ENCODE results near the gene RING1.
A peak's percentile ranks its signal among the peaks of the same experiment; 100 is the strongest.

Gene RING1

GRCh38 chr6:33247977-33248642 lies 39.8 kb downstream of the RING1 start:
- peak; percentile 67 to 72 for DNase-seq (ENCODE audit: low read depth in 2 of 2)

GRCh38 chr6:33248643-33248931 lies 40.3 kb downstream of the RING1 start:
- peak in 1 of 2 experiments; percentile 27 for DNase-seq (ENCODE audit: low read depth in 2 of 2)

GRCh38 chr6:33248932-33249731 lies 40.8 kb downstream of the RING1 start:
- DNase-seq (ENCODE audit: low read depth in 2 of 2): peak; percentile 99

- peak in 1 of 2 experiments; percentile 32 for DNase-seq (ENCODE audit: low read depth in 2 of 2)
Measured at GRCh38 chr6:33249732-33250630, 41.7 kb downstream of the RING1 start.

GRCh38 chr6:33250731-33251130 lies 42.4 kb downstream of the RING1 start:
- no peak for DNase-seq (ENCODE audit: low read depth in 2 of 2)

GRCh38 chr6:33251395-33252012 lies 43.2 kb downstream of the RING1 start:
- DNase-seq (ENCODE audit: low read depth in 2 of 2): no peak

GRCh38 chr6:33252759-33253158 lies 44.5 kb downstream of the RING1 start:
- DNase-seq (ENCODE audit: low read depth in 2 of 2): peak; percentile 49

- DNase-seq (ENCODE audit: low read depth in 2 of 2): no peak
Measured at GRCh38 chr6:33254591-33254990, 46.3 kb downstream of the RING1 start.

GRCh38 chr6:33259032-33259431 lies 50.7 kb downstream of the RING1 start:
- no peak for DNase-seq (ENCODE audit: low read depth in 2 of 2)
